Endothelial cell of umbilical vein (primary cell): ENCODE measurements around the gene FXYD7.

Source experiments
- CTCF ChIP-seq, 2 donors: IDR thresholded peaks; 1 replicate in 1 of 2; 2 replicates in 1 of 2; pipeline ENCODE4 v1.5.1; 2011; ENCODE audit warnings: low read length in 2 of 2, mild to moderate bottlenecking in 2 of 2, moderate library complexity in 2 of 2, control low read depth in 1 of 2, inconsistent platforms in 1 of 2, low read depth in 1 of 2; ENCODE audit not compliant: insufficient read depth in 1 of 2; ENCODE audit errors: extremely low read depth in 1 of 2
- EZH2 ChIP-seq: IDR thresholded peaks from 2 replicates; pipeline ENCODE4 v1.6.1; 2012; ENCODE audit warnings: borderline replicate concordance, low read depth, mild to moderate bottlenecking, moderate library complexity, low read length, inconsistent platforms; ENCODE audit not compliant: severe bottlenecking
- MAX ChIP-seq: IDR thresholded peaks from 2 replicates; pipeline ENCODE4 v1.6.1; 2011; ENCODE audit not compliant: insufficient read depth, insufficient read length
- POLR2A ChIP-seq: IDR thresholded peaks from 2 replicates; pipeline ENCODE4 v1.6.1; 2012; ENCODE audit warnings: low read depth, mild to moderate bottlenecking, control low read depth, low read length

GRCh38 chr19:35122687-35123551, 20.1 kb upstream of the FXYD7 start:
- no peak for TF ChIP-seq CTCF (IDR thresholded peaks at IDR 0.05; ENCODE audit: extremely low read depth in 1 of 2, insufficient read depth in 1 of 2, low read depth in 1 of 2, low read length in 2 of 2)
- no peak for TF ChIP-seq MAX
- TF ChIP-seq POLR2A: no peak
- no peak for TF ChIP-seq EZH2
